Esophagus muscularis mucosa (tissue), 4 donors: Measurements from ENCODE around the gene AUNIP. TPM values are rescaled to one million over a fixed set of nuclear protein-coding genes. Genes with fewer than 3 reads are reported as not detected.

ENCODE experiments used
- DNase-seq: peaks from one replicate; pipeline ENCODE4 v3.0.0-alpha.2; 2017; ENCODE audit errors: extremely low spot score
- H3K27ac ChIP-seq, 4 donors: fragments of 200-600 bp; sonication (generic); replicated peaks in 1 of 4; 1 replicate in 3 of 4; 2 replicates in 1 of 4; pipeline ENCODE4 v1.5.1; 2016 to 2019; ENCODE audit warnings: mild to moderate bottlenecking in 1 of 4
- H3K27me3 ChIP-seq, 4 donors: fragments of 200-600 bp; sonication (generic); one replicate each; pipeline versions ENCODE4 v1.5.1 to v1.6.0; 2016 to 2019
- H3K36me3 ChIP-seq, 4 donors: fragments of 200-600 bp; sonication (generic); one replicate each; pipeline ENCODE4 v1.5.1; 2016 to 2019
- H3K4me1 ChIP-seq, 4 donors: fragments of 200-600 bp; sonication (generic); one replicate each; pipeline ENCODE4 v1.5.1; 2016 to 2019
- H3K4me3 ChIP-seq, 4 donors: fragments of 200-600 bp; sonication (generic); 1 replicate in 2 of 4; 2 replicates in 2 of 4; pipeline ENCODE4 v1.5.1; 2016 to 2019; ENCODE audit warnings: mild to moderate bottlenecking in 4 of 4, moderate library complexity in 1 of 4
- H3K9me3 ChIP-seq, 4 donors: fragments of 200-600 bp; sonication (generic); 1 replicate in 3 of 4; 2 replicates in 1 of 4; pipeline ENCODE4 v1.5.1; 2016 to 2019
- EP300 ChIP-seq: sonication (generic); formaldehyde crosslinking; IDR thresholded peaks from one replicate; pipeline ENCODE4 v1.6.1; 2017; ENCODE audit warnings: antibody characterized with exemption
- POLR2A ChIP-seq: fragments of 450-650 bp; IDR thresholded peaks from one replicate; pipeline ENCODE4 v1.6.1; 2017; ENCODE audit warnings: antibody characterized with exemption, moderate library complexity, mild to moderate bottlenecking, low read depth
- POLR2AphosphoS5 ChIP-seq, 2 donors: sonication (generic); formaldehyde crosslinking; IDR thresholded peaks; one replicate each; pipeline ENCODE4 v1.6.1; 2017; ENCODE audit warnings: antibody characterized with exemption in 2 of 2
- WGBS: methylation state at CpG from one replicate; pipeline ENCODE4 v1.1.5; 2018; 5-methylcytosine and 5-hydroxymethylcytosine counted together
- intact Hi-C: fragments of 100-400 bp; cut with DNase I; formaldehyde crosslinking; loops from one replicate; pipeline ENCODE4 v1.15.1; 2023
- total RNA-seq, 4 donors: library from RNA; depleted of rRNA; stranded (reverse); fragments of >200 nt; gene quantifications; one replicate each; pipeline versions ENCODE4 v1.1.0 to v1.2.1, GENCODE V29; 2016
- TF ChIP-seq, protein P1 (sequence below), 3 experiments: fragments of 200-600 bp in 2 of 3; fragments of 450-650 bp in 1 of 3; sonication (generic) in 2 of 3; IDR thresholded peaks; one replicate each; pipeline ENCODE4 v1.5.1; 2017 to 2019; ENCODE audit warnings: antibody characterized with exemption in 3 of 3, mild to moderate bottlenecking in 2 of 3, moderate library complexity in 1 of 3

The AUNIP gene
- total RNA-seq, 4 donors from 2014 or later, result not detected

DNA sequence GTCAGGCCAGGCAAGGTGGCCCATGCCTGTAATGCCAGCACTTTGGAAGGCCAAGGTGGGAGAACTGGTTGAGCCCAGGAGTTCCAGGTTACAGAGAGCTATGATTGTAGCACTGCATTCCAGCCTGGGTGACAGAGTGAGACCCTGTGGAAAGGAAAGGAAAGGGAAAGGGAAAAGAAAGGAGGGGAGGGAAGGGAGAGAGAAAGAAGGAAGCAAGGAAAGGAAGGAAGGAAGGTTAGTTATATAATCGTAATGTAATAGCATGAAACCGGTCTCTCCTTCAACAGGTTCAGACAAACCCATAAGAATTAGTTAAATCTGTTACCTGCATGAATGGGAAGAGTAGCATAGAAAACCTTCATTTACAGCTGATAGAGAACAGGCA lies 17.4 kb upstream of the AUNIP start:
- Histone ChIP-seq H3K4me1 (peaks cover 17 to 46% (median 42%) of the 10 kb centered on the region in 4 donors), H3K4me3 (no peak overlapping the region), H3K27ac (peak overlapping the region in 3 of 4 donors; percentile 81 to 89 (median 86)), H3K27me3 (no peaks in the 10 kb centered on the region), H3K9me3 (no peaks in the 10 kb centered on the region), H3K36me3 (no peaks in the 10 kb centered on the region)
- WGBS, result 79% methylated on average over 2 of the region's 2 CpGs
- intact Hi-C loops, result no loop called here
- no peak for TF ChIP-seq POLR2A
- TF ChIP-seq, protein P1, sequence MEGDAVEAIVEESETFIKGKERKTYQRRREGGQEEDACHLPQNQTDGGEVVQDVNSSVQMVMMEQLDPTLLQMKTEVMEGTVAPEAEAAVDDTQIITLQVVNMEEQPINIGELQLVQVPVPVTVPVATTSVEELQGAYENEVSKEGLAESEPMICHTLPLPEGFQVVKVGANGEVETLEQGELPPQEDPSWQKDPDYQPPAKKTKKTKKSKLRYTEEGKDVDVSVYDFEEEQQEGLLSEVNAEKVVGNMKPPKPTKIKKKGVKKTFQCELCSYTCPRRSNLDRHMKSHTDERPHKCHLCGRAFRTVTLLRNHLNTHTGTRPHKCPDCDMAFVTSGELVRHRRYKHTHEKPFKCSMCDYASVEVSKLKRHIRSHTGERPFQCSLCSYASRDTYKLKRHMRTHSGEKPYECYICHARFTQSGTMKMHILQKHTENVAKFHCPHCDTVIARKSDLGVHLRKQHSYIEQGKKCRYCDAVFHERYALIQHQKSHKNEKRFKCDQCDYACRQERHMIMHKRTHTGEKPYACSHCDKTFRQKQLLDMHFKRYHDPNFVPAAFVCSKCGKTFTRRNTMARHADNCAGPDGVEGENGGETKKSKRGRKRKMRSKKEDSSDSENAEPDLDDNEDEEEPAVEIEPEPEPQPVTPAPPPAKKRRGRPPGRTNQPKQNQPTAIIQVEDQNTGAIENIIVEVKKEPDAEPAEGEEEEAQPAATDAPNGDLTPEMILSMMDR (IDR thresholded peaks at IDR 0.05), result no peak
- no peak for TF ChIP-seq EP300
- TF ChIP-seq POLR2AphosphoS5 (IDR thresholded peaks at IDR 0.05), result no peak
- no peak for DNase-seq

DNA sequence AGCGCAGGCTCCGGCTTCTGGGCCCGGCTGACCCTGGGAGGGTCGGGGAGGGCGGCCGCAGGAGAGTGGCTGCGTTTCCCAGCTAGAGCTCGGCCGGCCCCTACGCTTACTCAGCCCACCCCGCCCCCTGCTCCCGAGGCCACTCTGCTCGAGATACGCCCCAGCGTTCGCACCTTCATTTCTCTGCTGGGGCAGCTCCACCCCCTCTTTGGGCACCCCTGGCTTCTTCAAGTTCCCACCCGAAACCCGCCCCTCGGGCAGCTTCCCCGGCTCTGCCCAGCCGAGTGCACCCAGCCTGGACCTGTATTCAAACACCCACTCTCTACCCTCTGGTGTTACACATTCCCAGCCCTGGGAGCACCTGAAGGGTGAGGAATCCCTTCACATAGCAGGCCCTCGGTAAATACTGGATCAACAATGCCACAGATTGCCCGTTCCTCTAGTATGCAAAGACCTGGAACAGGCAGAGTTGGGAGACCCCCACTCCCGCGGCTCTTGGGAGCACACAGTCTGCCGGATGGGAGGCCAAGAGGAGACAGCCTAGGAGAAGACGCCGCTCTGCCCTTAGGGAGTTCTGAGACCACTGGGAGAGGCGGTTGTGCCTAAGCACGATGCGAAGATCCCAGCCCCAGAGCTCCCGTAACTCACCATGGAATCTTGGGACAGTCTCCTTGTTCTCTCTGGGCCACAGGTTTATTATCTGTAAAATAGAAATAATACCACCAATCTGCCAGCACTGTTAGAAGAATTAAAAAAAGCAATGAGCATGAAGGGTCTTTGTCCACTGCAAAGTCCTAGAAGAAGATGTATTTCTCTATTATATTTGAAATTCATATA lies 16.8 kb upstream of the AUNIP start:
- H3K4me3 ChIP-seq, result peak overlapping the region; percentile 66 to 82 (median 78)
- intact Hi-C loops, result no loop called here
- H3K4me1 ChIP-seq, result peaks cover 23 to 52% (median 48%) of the 10 kb centered on the region in 4 donors
- no peaks in the 10 kb centered on the region for H3K9me3 ChIP-seq
- H3K27me3 ChIP-seq, result no peaks in the 10 kb centered on the region
- TF ChIP-seq POLR2AphosphoS5 (IDR thresholded peaks at IDR 0.05), result no peak
- TF ChIP-seq, protein P1 (IDR thresholded peaks at IDR 0.05), result no peak
- no peak for TF ChIP-seq POLR2A
- no peak for TF ChIP-seq EP300
- H3K27ac ChIP-seq, result peak overlapping the region; percentile 78 to 89 (median 84)
- WGBS, result 51% methylated on average over 19 of the region's 32 CpGs
- H3K36me3 ChIP-seq, result no peaks in the 10 kb centered on the region
- DNase-seq, result no peak

DNA sequence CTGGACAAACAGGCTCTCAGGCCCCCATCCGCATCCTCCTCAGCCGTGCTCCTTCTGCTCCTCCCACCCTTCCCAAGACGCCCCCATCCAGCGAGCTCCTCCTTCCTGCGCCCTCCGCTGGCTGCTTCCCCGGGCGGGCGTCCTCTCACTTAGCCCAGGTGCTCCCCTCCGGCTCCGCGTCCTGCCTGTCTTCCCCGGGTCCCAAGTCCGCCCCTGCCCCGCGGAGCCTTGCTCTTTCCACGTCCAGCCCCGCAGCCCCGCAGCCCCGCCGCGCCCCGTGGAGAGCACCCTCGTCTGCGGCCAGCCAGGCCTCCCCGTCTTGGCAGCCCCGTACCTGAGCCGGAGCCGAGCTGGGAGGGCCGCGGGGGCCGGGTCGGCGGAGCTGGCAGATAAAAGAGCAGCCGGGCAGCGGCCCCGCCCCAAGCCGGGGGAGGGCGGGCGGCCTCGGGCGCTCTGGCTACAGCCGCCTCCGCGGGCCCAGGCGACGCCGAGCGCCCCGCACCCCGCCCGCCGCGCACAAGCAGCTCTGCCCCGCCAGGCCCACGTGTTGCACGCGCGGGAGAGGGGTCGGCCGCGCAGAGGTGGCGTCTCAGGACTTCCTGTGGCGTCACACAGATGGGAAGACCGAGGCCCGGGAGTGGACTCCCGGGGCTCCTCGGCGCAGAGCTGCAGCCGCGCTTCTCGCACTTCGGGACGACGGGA lies 16.0 kb upstream of the AUNIP start, which contains the start of gene PAQR7:
TSS of gene PAQR7 (minus strand) at position 555 of the 702 bp plus-strand sequence. CDS start 11,869 bp downstream, outside the sequence.
- DNase-seq, result no peak
- Histone ChIP-seq H3K9me3 (no peaks in the 10 kb centered on the region), H3K27ac (peak within 1 kb of the TSS; percentile 78 to 89 (median 84)), H3K36me3 (peaks cover 0 to 2% (median under 1%) of the 10 kb centered on the region in 4 donors), H3K4me1 (peaks cover 25 to 56% (median 50%) of the 10 kb centered on the region in 4 donors), H3K4me3 (peak within 1 kb of the TSS; percentile 66 to 82 (median 78)), H3K27me3 (no peaks in the 10 kb centered on the region)
- intact Hi-C loops, result no loop called here
- TF ChIP-seq EP300, result no peak
- peak; percentile 75 to 76 for TF ChIP-seq POLR2AphosphoS5 (IDR thresholded peaks at IDR 0.05)
- under 1% methylated on average over 22 of the region's 75 CpGs for WGBS

DNA sequence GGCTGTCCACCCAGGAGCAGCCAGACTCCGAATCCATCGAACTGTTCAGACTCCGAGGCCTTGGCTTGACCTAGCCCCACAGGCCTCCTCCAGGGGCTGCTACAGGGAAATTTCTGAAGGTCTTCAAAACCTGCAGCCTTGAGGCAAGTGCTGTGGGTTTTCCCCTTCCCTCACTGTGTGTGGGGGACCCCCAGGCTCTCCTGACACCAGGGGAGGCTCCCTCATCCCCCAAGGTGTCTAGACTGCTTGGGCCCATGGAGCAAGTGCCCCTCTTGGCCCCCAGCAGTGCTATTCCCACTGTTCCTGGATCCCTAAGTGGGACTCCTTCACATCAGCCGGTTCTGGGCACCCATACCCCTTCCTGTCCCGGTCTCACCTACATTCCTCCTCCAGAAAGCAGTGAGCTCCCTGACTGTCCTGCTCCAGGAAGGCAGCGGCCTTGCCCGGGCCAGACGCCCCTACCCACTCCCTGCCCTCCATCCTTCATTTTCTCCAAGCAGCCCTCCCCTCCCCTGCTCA lies 15.4 kb upstream of the AUNIP start:
- Histone ChIP-seq H3K4me1 (peaks cover 25 to 56% (median 50%) of the 10 kb centered on the region in 4 donors), H3K9me3 (no peaks in the 10 kb centered on the region), H3K27me3 (no peaks in the 10 kb centered on the region), H3K36me3 (peaks cover 0 to 8% (median 4%) of the 10 kb centered on the region in 4 donors), H3K4me3 (peak overlapping the region; percentile 66 to 82 (median 78)), H3K27ac (peak overlapping the region; percentile 78 to 89 (median 84))
- DNase-seq, result no peak
- WGBS, result 28% methylated on average over 8 of the region's 8 CpGs
- no peak for TF ChIP-seq EP300
- TF ChIP-seq, protein P1 (IDR thresholded peaks at IDR 0.05), result no peak
- TF ChIP-seq POLR2AphosphoS5 (IDR thresholded peaks at IDR 0.05), result no peak
- no peak for TF ChIP-seq POLR2A
- intact Hi-C loops, result no loop called here
